Gastrocnemius medialis (tissue), 4 donors: ENCODE measurements around the gene PARP1.

ENCODE experiments used
- POLR2A ChIP-seq, 2 donors: fragments of 450-650 bp; IDR thresholded peaks; one replicate each; pipeline ENCODE4 v1.6.1; 2017; ENCODE audit warnings: antibody characterized with exemption in 2 of 2, mild to moderate bottlenecking in 2 of 2, moderate library complexity in 2 of 2
- TF ChIP-seq, protein P1 (sequence below), 5 experiments: fragments of 450-650 bp in 3 of 5; fragments of 200-600 bp in 2 of 5; sonication (generic) in 2 of 5; IDR thresholded peaks in 4 of 5; conservative IDR thresholded peaks in 1 of 5; 1 replicate in 4 of 5; 2 replicates in 1 of 5; pipeline ENCODE4 v1.5.1; 2016 to 2019; ENCODE audit warnings: antibody characterized with exemption in 5 of 5, mild to moderate bottlenecking in 3 of 5, moderate library complexity in 3 of 5

- TF ChIP-seq, protein P1, sequence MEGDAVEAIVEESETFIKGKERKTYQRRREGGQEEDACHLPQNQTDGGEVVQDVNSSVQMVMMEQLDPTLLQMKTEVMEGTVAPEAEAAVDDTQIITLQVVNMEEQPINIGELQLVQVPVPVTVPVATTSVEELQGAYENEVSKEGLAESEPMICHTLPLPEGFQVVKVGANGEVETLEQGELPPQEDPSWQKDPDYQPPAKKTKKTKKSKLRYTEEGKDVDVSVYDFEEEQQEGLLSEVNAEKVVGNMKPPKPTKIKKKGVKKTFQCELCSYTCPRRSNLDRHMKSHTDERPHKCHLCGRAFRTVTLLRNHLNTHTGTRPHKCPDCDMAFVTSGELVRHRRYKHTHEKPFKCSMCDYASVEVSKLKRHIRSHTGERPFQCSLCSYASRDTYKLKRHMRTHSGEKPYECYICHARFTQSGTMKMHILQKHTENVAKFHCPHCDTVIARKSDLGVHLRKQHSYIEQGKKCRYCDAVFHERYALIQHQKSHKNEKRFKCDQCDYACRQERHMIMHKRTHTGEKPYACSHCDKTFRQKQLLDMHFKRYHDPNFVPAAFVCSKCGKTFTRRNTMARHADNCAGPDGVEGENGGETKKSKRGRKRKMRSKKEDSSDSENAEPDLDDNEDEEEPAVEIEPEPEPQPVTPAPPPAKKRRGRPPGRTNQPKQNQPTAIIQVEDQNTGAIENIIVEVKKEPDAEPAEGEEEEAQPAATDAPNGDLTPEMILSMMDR (IDR thresholded peaks at IDR 0.05 in 4 of 5, conservative IDR thresholded peaks at IDR 0.05 in 1 of 5), result no peak
- no peak for TF ChIP-seq POLR2A (IDR thresholded peaks at IDR 0.05)
Measured at GRCh38 chr1:226327761-226328162, 80.1 kb downstream of the PARP1 start.
